A549 (cell line): ENCODE measurements around the gene SLC66A2.

ENCODE experiments used
- POLR2A ChIP-seq: IDR thresholded peaks from 2 replicates; pipeline ENCODE4 v1.6.1; 2012; ENCODE audit warnings: mild to moderate bottlenecking, low read length
- RNF2 ChIP-seq: fragments of 200-600 bp; sonication (generic); IDR thresholded peaks from 2 replicates; pipeline ENCODE4 v1.6.1; 2016; ENCODE audit warnings: low read depth, mild to moderate bottlenecking, antibody characterized with exemption, moderate library complexity, borderline replicate concordance
- SMC3 ChIP-seq: fragments of >200 bp; sonication (Bioruptor Twin); formaldehyde crosslinking; IDR thresholded peaks from 3 replicates; pipeline ENCODE4 v1.6.1; 2018; ENCODE audit warnings: inconsistent platforms
- SREBF2 ChIP-seq: fragments of 450-650 bp; IDR thresholded peaks from 2 replicates; pipeline ENCODE4 v1.6.1; 2014; ENCODE audit warnings: mild to moderate bottlenecking, moderate library complexity
- TF ChIP-seq, protein P1 (sequence below): fragments of >200 bp; sonication (Bioruptor Twin); formaldehyde crosslinking; IDR thresholded peaks from 3 replicates; pipeline ENCODE4 v1.5.1; 2016

DNA sequence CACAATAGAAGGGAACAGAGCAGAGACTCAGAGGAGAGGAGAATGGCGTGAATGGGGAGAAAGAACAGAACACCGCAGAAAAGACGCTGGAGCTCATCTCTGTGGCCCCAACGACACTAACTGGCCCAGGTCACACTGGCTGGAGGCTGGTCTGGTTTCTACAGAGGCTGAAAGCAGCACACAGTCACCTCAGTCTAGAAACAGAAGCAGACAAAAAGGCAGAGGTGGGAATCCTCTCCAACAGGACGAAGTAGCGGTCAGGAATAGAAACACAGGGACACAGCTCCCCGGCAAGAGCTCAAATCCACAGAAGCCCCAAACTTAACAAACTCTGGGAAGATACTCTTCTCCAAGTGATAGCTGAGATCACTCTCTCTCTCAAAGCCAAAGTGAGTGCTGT is 9.2 kb downstream of the SLC66A2 start:
- TF ChIP-seq, protein P1, sequence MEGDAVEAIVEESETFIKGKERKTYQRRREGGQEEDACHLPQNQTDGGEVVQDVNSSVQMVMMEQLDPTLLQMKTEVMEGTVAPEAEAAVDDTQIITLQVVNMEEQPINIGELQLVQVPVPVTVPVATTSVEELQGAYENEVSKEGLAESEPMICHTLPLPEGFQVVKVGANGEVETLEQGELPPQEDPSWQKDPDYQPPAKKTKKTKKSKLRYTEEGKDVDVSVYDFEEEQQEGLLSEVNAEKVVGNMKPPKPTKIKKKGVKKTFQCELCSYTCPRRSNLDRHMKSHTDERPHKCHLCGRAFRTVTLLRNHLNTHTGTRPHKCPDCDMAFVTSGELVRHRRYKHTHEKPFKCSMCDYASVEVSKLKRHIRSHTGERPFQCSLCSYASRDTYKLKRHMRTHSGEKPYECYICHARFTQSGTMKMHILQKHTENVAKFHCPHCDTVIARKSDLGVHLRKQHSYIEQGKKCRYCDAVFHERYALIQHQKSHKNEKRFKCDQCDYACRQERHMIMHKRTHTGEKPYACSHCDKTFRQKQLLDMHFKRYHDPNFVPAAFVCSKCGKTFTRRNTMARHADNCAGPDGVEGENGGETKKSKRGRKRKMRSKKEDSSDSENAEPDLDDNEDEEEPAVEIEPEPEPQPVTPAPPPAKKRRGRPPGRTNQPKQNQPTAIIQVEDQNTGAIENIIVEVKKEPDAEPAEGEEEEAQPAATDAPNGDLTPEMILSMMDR, result no peak
- TF ChIP-seq POLR2A (no peak), RNF2 (no peak), SMC3 (no peak), SREBF2 (no peak)
